Endodermal cell (in vitro differentiated cells): Measurements from ENCODE around the gene ANKRD31. TPM values are rescaled to one million over a fixed set of nuclear protein-coding genes. Genes with fewer than 3 reads are reported as not detected.
"Not testable (repeated sequence)": the region's sequence is repeated elsewhere in the genome, so short reads cannot be mapped to it uniquely, and the experiment has no call there.

Source experiments
- DNase-seq: peaks from one replicate; pipeline ENCODE4 v3.0.0-alpha.2; 2017
- H3K27ac ChIP-seq: 2 replicates; pipeline ENCODE4 v1.5.1; 2013; ENCODE audit warnings: mild to moderate bottlenecking, low read depth, low read length, moderate library complexity
- H3K27me3 ChIP-seq: 2 replicates; pipeline ENCODE4 v1.6.1; 2013; ENCODE audit warnings: mild to moderate bottlenecking, low read length, moderate library complexity; ENCODE audit not compliant: insufficient read depth, control insufficient read depth, poor library complexity, severe bottlenecking
- H3K36me3 ChIP-seq: 2 replicates; pipeline ENCODE4 v1.7.0; 2013; ENCODE audit warnings: mild to moderate bottlenecking, low read length, moderate library complexity; ENCODE audit not compliant: control insufficient read depth, insufficient read depth
- H3K4me1 ChIP-seq: one replicate; pipeline ENCODE4 v1.7.0; 2013; ENCODE audit warnings: low read length; ENCODE audit not compliant: control insufficient read depth, insufficient read depth
- H3K4me3 ChIP-seq: 2 replicates; pipeline ENCODE4 v1.5.1; 2013; ENCODE audit warnings: mild to moderate bottlenecking, low read length, moderate library complexity
- H3K9ac ChIP-seq: 2 replicates; pipeline ENCODE4 v1.6.1; 2013; ENCODE audit warnings: mild to moderate bottlenecking, low read length, moderate library complexity; ENCODE audit not compliant: poor library complexity, severe bottlenecking; ENCODE audit errors: extremely low read depth
- H3K9me3 ChIP-seq: 2 replicates; pipeline ENCODE4 v1.6.1; 2013; ENCODE audit warnings: mild to moderate bottlenecking, low read length, moderate library complexity; ENCODE audit not compliant: control insufficient read depth
- H3K27ac Mint-ChIP-seq: 2 replicates; pipeline ENCODE4 v1.8.0; 2020; ENCODE audit warnings: mixed read lengths
- H3K27me3 Mint-ChIP-seq: 2 replicates; pipeline ENCODE4 v1.8.0; 2021; ENCODE audit warnings: mild to moderate bottlenecking, mixed read lengths; ENCODE audit not compliant: insufficient read depth
- H3K36me3 Mint-ChIP-seq: 2 replicates; pipeline ENCODE4 v1.8.0; 2020; ENCODE audit warnings: low read depth, mixed read lengths
- H3K4me1 Mint-ChIP-seq: 2 replicates; pipeline ENCODE4 v1.8.0; 2020; ENCODE audit warnings: mixed read lengths
- H3K4me3 Mint-ChIP-seq: 2 replicates; pipeline ENCODE4 v1.8.0; 2020; ENCODE audit warnings: mild to moderate bottlenecking, moderate library complexity, mixed read lengths
- H3K9me3 Mint-ChIP-seq: 2 replicates; pipeline ENCODE4 v1.8.0; 2020; ENCODE audit warnings: mild to moderate bottlenecking, mixed read lengths
- WGBS, 2 experiments: methylation state at CpG; one replicate each; pipeline versions ENCODE4 v1.1.5 to v1.1.7; 2013; ENCODE audit warnings: missing lambda C conversion rate in 2 of 2, mixed read lengths in 1 of 2; ENCODE audit not compliant: insufficient coverage in 1 of 2, insufficient read length in 1 of 2; 5-methylcytosine and 5-hydroxymethylcytosine counted together
- total RNA-seq, 2 donors: library from RNA; stranded (reverse); fragmentation: NEBNext Ultra II Directional in 1 of 2; extraction: Animal tissue kit (Norgen Biotek cat#: 25700) in 1 of 2; gene quantifications; 2 replicates in 1 of 2; 3 replicates in 1 of 2; pipeline ENCODE4 v1.2.1, GENCODE V29; 2021
- TF ChIP-seq, protein P1 (sequence below): fragments of 200-600 bp; sonication (generic); conservative IDR thresholded peaks from 2 replicates; pipeline ENCODE4 v1.5.0; 2021; ENCODE audit warnings: antibody characterized with exemption, mild to moderate bottlenecking

The ANKRD31 gene
- total RNA-seq, 2 donors from 2014 or later, result 0.13 to 0.29 TPM

DNA sequence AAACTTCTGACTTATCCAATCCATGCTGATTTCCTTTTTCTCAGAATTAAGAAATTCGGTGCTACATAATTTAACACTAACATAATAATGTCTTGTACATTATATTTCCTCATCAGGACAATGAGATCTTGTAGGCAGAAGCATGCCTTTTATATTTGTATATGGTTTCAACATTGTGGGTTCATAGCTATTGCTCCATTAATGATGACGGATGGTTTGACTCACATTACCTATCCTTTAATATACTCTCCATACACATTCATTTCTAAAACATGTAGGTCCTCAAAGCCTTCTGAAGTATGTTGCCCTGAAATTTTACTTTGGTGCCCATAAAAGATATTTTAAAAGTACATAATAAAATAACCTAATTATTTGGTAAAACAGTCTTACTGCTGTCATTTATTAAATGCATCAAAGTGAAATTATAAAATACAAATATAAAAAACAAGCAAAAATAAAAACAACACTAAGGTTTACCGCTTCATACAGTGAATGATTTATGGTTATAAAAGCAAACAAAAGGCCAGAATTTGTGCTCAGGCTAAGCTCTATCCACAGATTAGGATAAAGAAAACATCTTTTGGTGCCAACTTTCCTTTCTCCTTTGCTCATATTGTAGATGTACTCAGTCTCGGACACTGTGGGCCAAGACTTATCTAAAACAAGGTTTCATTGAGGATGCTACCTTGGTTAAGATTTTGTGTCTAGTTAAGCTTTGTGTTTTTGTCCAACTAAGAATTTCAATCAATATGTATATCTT is 123.1 kb downstream of the ANKRD31 start:
- DNase-seq, result no peak
- peaks cover 5% of the 10 kb centered on the region for H3K4me1 Mint-ChIP-seq

DNA sequence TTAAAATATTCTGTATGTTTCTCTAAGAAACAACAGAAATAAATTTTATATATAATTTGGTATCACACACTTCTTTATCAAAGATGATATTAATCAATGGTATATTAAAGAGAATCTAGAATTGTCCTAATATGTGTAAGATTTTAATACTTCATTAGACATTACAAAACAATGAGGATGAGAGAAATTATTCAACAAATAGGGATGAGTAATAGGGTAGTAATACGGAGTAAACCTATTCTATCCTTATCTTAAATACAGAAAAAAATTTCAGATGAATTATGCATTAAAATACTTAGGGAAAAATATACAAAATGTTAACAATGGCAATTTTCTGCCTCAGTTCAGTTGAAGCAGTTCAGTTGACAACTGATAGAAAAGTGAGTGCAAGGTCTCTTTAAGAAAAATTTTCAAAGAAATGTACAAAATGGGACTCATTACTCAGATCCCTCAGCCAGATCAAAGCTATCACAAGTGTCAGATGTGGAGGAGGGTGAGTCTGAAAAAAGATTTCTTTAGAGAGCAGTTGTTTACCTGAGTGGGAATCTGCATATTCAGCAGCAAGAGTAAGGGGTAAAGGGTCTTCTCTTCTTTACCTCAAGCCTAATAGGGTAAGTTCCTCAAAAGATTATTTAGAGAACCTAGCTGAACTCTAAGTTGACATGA is 127.6 kb downstream of the ANKRD31 start:
- no peak overlapping the region for H3K4me3 ChIP-seq
- TF ChIP-seq, protein P1, sequence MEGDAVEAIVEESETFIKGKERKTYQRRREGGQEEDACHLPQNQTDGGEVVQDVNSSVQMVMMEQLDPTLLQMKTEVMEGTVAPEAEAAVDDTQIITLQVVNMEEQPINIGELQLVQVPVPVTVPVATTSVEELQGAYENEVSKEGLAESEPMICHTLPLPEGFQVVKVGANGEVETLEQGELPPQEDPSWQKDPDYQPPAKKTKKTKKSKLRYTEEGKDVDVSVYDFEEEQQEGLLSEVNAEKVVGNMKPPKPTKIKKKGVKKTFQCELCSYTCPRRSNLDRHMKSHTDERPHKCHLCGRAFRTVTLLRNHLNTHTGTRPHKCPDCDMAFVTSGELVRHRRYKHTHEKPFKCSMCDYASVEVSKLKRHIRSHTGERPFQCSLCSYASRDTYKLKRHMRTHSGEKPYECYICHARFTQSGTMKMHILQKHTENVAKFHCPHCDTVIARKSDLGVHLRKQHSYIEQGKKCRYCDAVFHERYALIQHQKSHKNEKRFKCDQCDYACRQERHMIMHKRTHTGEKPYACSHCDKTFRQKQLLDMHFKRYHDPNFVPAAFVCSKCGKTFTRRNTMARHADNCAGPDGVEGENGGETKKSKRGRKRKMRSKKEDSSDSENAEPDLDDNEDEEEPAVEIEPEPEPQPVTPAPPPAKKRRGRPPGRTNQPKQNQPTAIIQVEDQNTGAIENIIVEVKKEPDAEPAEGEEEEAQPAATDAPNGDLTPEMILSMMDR, result no peak
- DNase-seq, result no peak
- Mint-ChIP-seq H3K27ac (no peak overlapping the region), H3K9me3 (no peaks in the 10 kb centered on the region), H3K27me3 (no peaks in the 10 kb centered on the region), H3K36me3 (no peaks in the 10 kb centered on the region), H3K4me3 (no peak overlapping the region), H3K4me1 (peaks cover 5% of the 10 kb centered on the region)
- no peaks in the 10 kb centered on the region for H3K36me3 ChIP-seq
- no peaks in the 10 kb centered on the region for H3K27me3 ChIP-seq
- H3K4me1 ChIP-seq, result no peaks in the 10 kb centered on the region
- no CpG with 5 or more reads among the region's 1 CpG for WGBS, 2 experiments
- H3K9me3 ChIP-seq, result no peaks in the 10 kb centered on the region
- H3K27ac ChIP-seq, result no peak overlapping the region
- no peak overlapping the region for H3K9ac ChIP-seq

More for the DNA sequence above, 123.1 kb downstream of the ANKRD31 start:
- H3K4me1 ChIP-seq, result no peaks in the 10 kb centered on the region
- no peaks in the 10 kb centered on the region for H3K9me3 Mint-ChIP-seq
- H3K27ac ChIP-seq, result no peak overlapping the region
- no peaks in the 10 kb centered on the region for H3K27me3 ChIP-seq
- TF ChIP-seq, protein P1, result no peak
- no peak overlapping the region for H3K27ac Mint-ChIP-seq
- H3K4me3 Mint-ChIP-seq, result no peak overlapping the region
- WGBS, 2 experiments, result 91 to 100% methylated on average over 2 to 4 of the region's 4 CpGs
- no peaks in the 10 kb centered on the region for H3K36me3 Mint-ChIP-seq
- no peaks in the 10 kb centered on the region for H3K27me3 Mint-ChIP-seq
- H3K9me3 ChIP-seq, result no peaks in the 10 kb centered on the region
- no peak overlapping the region for H3K4me3 ChIP-seq
- no peaks in the 10 kb centered on the region for H3K36me3 ChIP-seq
- H3K9ac ChIP-seq, result no peak overlapping the region

DNA sequence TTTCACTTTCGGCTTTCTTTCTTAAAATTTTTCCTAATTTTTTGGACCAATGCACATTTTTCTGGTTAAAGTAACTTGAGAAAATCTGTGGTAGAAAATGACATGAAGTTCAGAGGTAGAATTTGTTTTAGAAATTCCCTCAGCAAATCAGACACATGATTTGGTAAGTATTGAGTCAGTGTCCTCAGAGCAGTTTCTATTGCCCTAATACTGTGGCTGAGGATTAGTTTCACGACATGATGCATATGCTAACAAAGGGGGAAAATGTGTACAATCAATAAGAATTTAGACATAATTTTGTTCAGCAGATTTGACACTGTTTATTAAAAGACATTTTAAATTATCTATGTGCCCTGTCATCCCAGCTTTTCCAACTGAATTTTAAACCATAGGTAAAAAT is 128.2 kb downstream of the ANKRD31 start:
- no peak for DNase-seq
- Mint-ChIP-seq H3K36me3 (no peaks in the 10 kb centered on the region), H3K4me1 (peaks cover 5% of the 10 kb centered on the region), H3K27me3 (no peaks in the 10 kb centered on the region), H3K4me3 (no peak overlapping the region), H3K9me3 (peaks cover 2% of the 10 kb centered on the region), H3K27ac (no peak overlapping the region)
- no peak overlapping the region for H3K4me3 ChIP-seq
- TF ChIP-seq, protein P1, result no peak
- 96% methylated on average over 2 of the region's 2 CpGs; no CpG with 5 or more reads in 1 of the 2 experiments for WGBS, 2 experiments
- no peak overlapping the region for H3K27ac ChIP-seq
- no peaks in the 10 kb centered on the region for H3K4me1 ChIP-seq
- no peaks in the 10 kb centered on the region for H3K27me3 ChIP-seq
- H3K9me3 ChIP-seq, result peaks cover 2% of the 10 kb centered on the region
- H3K9ac ChIP-seq, result no peak overlapping the region
- no peaks in the 10 kb centered on the region for H3K36me3 ChIP-seq

DNA sequence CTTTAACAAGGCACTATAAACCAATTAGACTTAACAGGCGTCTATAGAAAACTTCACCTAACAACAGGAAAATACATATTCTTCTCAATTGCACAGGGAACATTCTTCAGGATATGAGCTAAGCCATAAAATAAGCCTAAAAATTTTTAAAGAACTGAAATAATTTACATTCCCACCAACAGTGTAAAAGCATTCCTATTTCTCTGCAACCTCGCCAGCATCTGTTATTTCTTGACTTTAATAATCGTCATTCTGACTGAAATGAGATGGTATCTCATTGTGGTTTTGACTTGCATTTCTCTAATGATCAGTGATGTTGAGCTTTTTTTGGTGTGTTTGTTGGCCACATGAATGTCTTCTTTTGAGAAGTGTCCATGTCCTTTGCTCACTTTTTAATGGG is 140.7 kb downstream of the ANKRD31 start:
- not testable (repeated sequence) for H3K27ac Mint-ChIP-seq, H3K36me3 Mint-ChIP-seq, H3K9ac ChIP-seq, DNase-seq, H3K36me3 ChIP-seq, H3K4me3 ChIP-seq, H3K4me1 ChIP-seq, H3K9me3 ChIP-seq, H3K4me3 Mint-ChIP-seq, H3K27me3 ChIP-seq, H3K4me1 Mint-ChIP-seq, H3K27me3 Mint-ChIP-seq, H3K27ac ChIP-seq
- WGBS, 2 experiments, result 96% methylated on average over 3 of the region's 3 CpGs
- H3K9me3 Mint-ChIP-seq, result peaks cover 16% of the 10 kb centered on the region
